ENCODE results near the gene MAPK7. TPM values are rescaled to one million over a fixed set of nuclear protein-coding genes. Genes with fewer than 3 reads are reported as not detected.
"Not testable (repeated sequence)": the region's sequence is repeated elsewhere in the genome, so short reads cannot be mapped to it uniquely, and the experiment has no call there.

The MAPK7 gene
- total RNA-seq, 2 donors from 2014 or later: 42.5 to 47.4 TPM

- DNase-seq (no peak), ATAC-seq (no peak)
- intact Hi-C loops (cut with DNase I, micrococcal nuclease): no loop called here
Observed at GRCh38 chr17:19341641-19342610, 36.4 kb upstream of the MAPK7 start.

GRCh38 chr17:19342611-19343255, 35.6 kb upstream of the MAPK7 start:
- intact Hi-C loops (cut with DNase I, micrococcal nuclease): no loop called here
- no peak for DNase-seq
- no peak for ATAC-seq

GRCh38 chr17:19343256-19343630, 35.1 kb upstream of the MAPK7 start:
- intact Hi-C loops (cut with DNase I, micrococcal nuclease): no loop called here
- DNase-seq (no peak), ATAC-seq (no peak)

GRCh38 chr17:19343671-19344151, 34.6 kb upstream of the MAPK7 start:
- DNase-seq (no peak), ATAC-seq (peak; percentile 3)
- intact Hi-C loops (cut with DNase I, micrococcal nuclease): no loop called here

GRCh38 chr17:19344311-19345066, 33.8 kb upstream of the MAPK7 start:
- DNase-seq (no peak), ATAC-seq (peak; percentile 21)
- intact Hi-C loops (cut with DNase I, micrococcal nuclease): no loop called here

- ATAC-seq (no peak), DNase-seq (no peak)
- intact Hi-C loops (cut with DNase I, micrococcal nuclease): no loop called here
Observed at GRCh38 chr17:19345067-19345460, 33.2 kb upstream of the MAPK7 start.

GRCh38 chr17:19345486-19346350, 32.6 kb upstream of the MAPK7 start:
- ATAC-seq (no peak), DNase-seq (no peak)
- intact Hi-C loops (cut with DNase I, micrococcal nuclease): no loop called here

- ATAC-seq: peak; percentile 21
- DNase-seq: peak in 1 of 2 donors; percentile 26
- intact Hi-C loops (cut with DNase I, micrococcal nuclease): no loop called here
Observed at GRCh38 chr17:19346351-19347255, 31.7 kb upstream of the MAPK7 start.

GRCh38 chr17:19347323-19348080, 30.8 kb upstream of the MAPK7 start:
- no peak for DNase-seq
- intact Hi-C loops (cut with DNase I, micrococcal nuclease): no loop called here
- peak; percentile 2 for ATAC-seq

- intact Hi-C loops (cut with DNase I, micrococcal nuclease): no loop called here
- peak; percentile 63 for ATAC-seq
- peak in 1 of 2 donors; percentile 25 for DNase-seq
Observed at GRCh38 chr17:19348081-19348650, 30.1 kb upstream of the MAPK7 start.

- intact Hi-C loops (cut with DNase I, micrococcal nuclease): no loop called here
Observed at GRCh38 chr17:19348806-19349205, 29.5 kb upstream of the MAPK7 start.

GRCh38 chr17:19353401-19353800, 24.9 kb upstream of the MAPK7 start:
- ATAC-seq; DNase-seq; intact Hi-C loops (cut with DNase I, micrococcal nuclease): not testable (repeated sequence)

More at GRCh38 chr17:19348806-19349205, 29.5 kb upstream of the MAPK7 start:
- ATAC-seq (no peak), DNase-seq (no peak)

GRCh38 chr17:19354748-19355147, 23.6 kb upstream of the MAPK7 start:
- no peak for ATAC-seq
- no peak for DNase-seq
- intact Hi-C loops (cut with DNase I, micrococcal nuclease): no loop called here

GRCh38 chr17:19357351-19357750, 20.9 kb upstream of the MAPK7 start:
- intact Hi-C loops (cut with DNase I, micrococcal nuclease): no loop called here
- peak; percentile 62 for ATAC-seq
- DNase-seq: no peak

GRCh38 chr17:19357761-19358160, 20.5 kb upstream of the MAPK7 start:
- DNase-seq: no peak
- intact Hi-C loops (cut with DNase I, micrococcal nuclease): no loop called here
- ATAC-seq: no peak

- intact Hi-C loops (cut with DNase I, micrococcal nuclease): no loop called here
- DNase-seq: no peak
- ATAC-seq: no peak
Observed at GRCh38 chr17:19359151-19359550, 19.1 kb upstream of the MAPK7 start.

Data from left colon (tissue), 2 donors.